Urinary bladder (tissue), 4 donors: Measurements from ENCODE around the gene RXFP1. TPM values are rescaled to one million over a fixed set of nuclear protein-coding genes. Genes with fewer than 3 reads are reported as not detected.

ENCODE experiments used
- DNase-seq: peaks from one replicate; pipeline ENCODE4 v3.0.0-alpha.2; 2015; ENCODE audit errors: extremely low spot score
- H3K27ac ChIP-seq: one replicate; pipeline ENCODE4 v1.5.1; 2013; ENCODE audit warnings: low read depth, mild to moderate bottlenecking, moderate library complexity
- H3K36me3 ChIP-seq: one replicate; pipeline ENCODE4 v1.6.1; 2013; ENCODE audit warnings: mild to moderate bottlenecking, moderate library complexity; ENCODE audit not compliant: insufficient read depth
- H3K4me1 ChIP-seq: one replicate; pipeline ENCODE4 v1.6.1; 2013; ENCODE audit warnings: mild to moderate bottlenecking, moderate library complexity; ENCODE audit not compliant: insufficient read depth
- H3K4me3 ChIP-seq: one replicate; pipeline ENCODE4 v1.5.1; 2013; ENCODE audit warnings: low read depth, low read length
- WGBS: extraction: QIAGEN DNeasy Blood & Tissue Kit; methylation state at CpG from one replicate; pipeline ENCODE4 v1.1.7; 2013; 5-methylcytosine and 5-hydroxymethylcytosine counted together
- polyA plus RNA-seq: library from polyadenylated mRNA; stranded (reverse); fragments of 200-250 nt; gene quantifications from one replicate; pipeline ENCODE4 v1.2.3, GENCODE V29; 2013
- small RNA-seq: library from RNA; depleted of rRNA; stranded (forward); fragments of <200 nt; gene quantifications from one replicate; pipeline ENCODE3, GENCODE V24; 2014
- total RNA-seq: library from RNA; depleted of rRNA; stranded (reverse); fragments of >200 nt; gene quantifications from one replicate; pipeline ENCODE4 v1.2.3, GENCODE V29; 2014
- donor health status: healthy with polysubstance abuse.
- donor health status: healthy.

The RXFP1 gene
- total and polyA plus RNA-seq, 2 donors: 0.03 to 1.2 TPM

DNA sequence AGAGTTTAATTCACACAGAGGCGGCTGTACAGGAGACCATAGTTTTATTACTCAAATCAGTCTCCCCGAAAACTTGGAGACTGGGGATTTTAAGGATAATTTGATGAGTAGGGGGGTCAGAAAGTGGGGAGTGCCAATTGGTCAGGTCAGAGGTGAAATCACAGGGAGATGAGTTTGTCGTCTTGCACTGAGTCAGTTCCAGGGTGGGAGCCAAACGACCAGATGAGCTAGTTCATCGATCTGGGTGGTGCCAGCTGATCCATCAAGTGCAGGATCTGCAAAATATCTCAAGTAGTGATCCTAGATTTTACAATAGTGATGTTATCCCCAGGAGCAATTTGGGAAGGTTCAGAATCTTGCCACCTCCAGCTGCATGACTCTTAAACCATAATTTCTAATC, 154.4 kb downstream of the RXFP1 start:
- no peak overlapping the region for H3K4me3 ChIP-seq
- no peak for DNase-seq
- H3K27ac ChIP-seq: no peak overlapping the region
- no peaks in the 10 kb centered on the region for H3K36me3 ChIP-seq
- H3K4me1 ChIP-seq: no peaks in the 10 kb centered on the region
- 76% methylated on average over 5 of the region's 5 CpGs for WGBS

GRCh38 chr4:158678767-158679166, 157.1 kb downstream of the RXFP1 start:
- Histone ChIP-seq H3K36me3 (no peaks in the 10 kb centered on the region), H3K27ac (no peak overlapping the region), H3K4me3 (no peak overlapping the region), H3K4me1 (no peaks in the 10 kb centered on the region)
- WGBS: 98% methylated on average over 2 of the region's 2 CpGs
- DNase-seq: no peak

DNA sequence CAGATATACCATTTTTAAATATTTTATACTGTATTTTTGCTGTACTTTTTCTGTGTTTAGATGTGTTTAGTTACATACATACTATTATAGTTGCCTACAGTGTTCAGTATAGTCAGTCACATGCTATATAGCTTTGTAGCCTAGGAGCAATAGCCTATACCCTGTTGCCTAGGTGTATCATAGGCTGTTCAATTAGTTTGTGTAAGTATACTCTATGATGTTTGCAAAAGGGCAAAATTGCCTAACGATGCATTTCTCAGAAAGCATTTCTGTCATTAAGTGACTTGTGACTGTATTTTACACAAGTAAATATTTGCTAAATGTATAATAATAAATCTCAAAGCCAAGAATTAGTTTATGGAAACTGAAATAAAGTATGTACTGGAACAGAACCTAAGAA, 159.9 kb downstream of the RXFP1 start:
- Histone ChIP-seq H3K4me1 (no peaks in the 10 kb centered on the region), H3K36me3 (no peaks in the 10 kb centered on the region), H3K27ac (no peak overlapping the region), H3K4me3 (no peak overlapping the region)
- DNase-seq: no peak
- 63% methylated on average over 1 of the region's 1 CpG for WGBS

- 56% methylated on average over 2 of the region's 2 CpGs for WGBS
- H3K27ac ChIP-seq: no peak overlapping the region
- no peaks in the 10 kb centered on the region for H3K4me1 ChIP-seq
- no peak for DNase-seq
- H3K36me3 ChIP-seq: no peaks in the 10 kb centered on the region
- no peak overlapping the region for H3K4me3 ChIP-seq
Measured at GRCh38 chr4:158682066-158682465, 160.4 kb downstream of the RXFP1 start.

DNA sequence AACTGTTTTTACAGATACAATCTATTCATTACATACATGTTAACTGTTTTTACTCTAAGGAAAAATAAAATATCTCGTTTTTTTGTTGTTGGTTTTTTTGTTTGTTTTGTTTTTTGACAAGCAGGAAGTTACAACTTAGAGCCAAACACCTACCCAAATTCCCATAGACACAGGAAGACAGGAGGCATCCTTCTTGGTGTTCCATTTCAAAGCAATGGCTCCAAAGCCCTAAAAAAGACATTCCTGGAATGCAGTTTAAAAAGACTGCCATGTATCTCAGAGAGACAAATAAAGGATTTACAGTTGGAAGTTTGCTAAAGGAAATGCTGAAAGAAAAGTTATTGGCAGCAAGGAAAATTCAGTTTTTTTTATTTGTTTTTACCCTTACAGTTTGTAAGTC, 167.1 kb downstream of the RXFP1 start:
- DNase-seq: no peak
- H3K36me3 ChIP-seq: no peaks in the 10 kb centered on the region
- no peak overlapping the region for H3K27ac ChIP-seq
- H3K4me3 ChIP-seq: no peak overlapping the region
- no peaks in the 10 kb centered on the region for H3K4me1 ChIP-seq
- WGBS: 74% methylated on average over 1 of the region's 1 CpG

Small RNAs within 50 kb of the gene (small RNA-seq; reads per million reads assigned to genes)
- gene RF00012: not detected

Other genes starting within 250 kb of the RXFP1 start
- gene C4orf46, start 150.0 kb downstream of the RXFP1 start, total RNA-seq: 37.5 TPM
- 5.4 TPM for gene C4orf46, start 150.0 kb downstream of the RXFP1 start, polyA plus RNA-seq
- 41.2 TPM for gene ETFDH, start 150.4 kb downstream of the RXFP1 start, total RNA-seq
- gene ETFDH, start 150.4 kb downstream of the RXFP1 start, polyA plus RNA-seq: 17.0 TPM
- 38.2 TPM for gene PPID, start 201.5 kb downstream of the RXFP1 start, total RNA-seq
- gene PPID, start 201.5 kb downstream of the RXFP1 start, polyA plus RNA-seq: 26.1 TPM
- 54.0 TPM for gene FNIP2, start 247.1 kb downstream of the RXFP1 start, total RNA-seq
- 15.6 TPM for gene FNIP2, start 247.1 kb downstream of the RXFP1 start, polyA plus RNA-seq